ACC112 (cell line): ENCODE measurements around the gene XPO4.
"Not testable (repeated sequence)": the region's sequence is repeated elsewhere in the genome, so short reads cannot be mapped to it uniquely, and the experiment has no call there.

Experiments used
- H2AFZ ChIP-seq: fragments of 200-600 bp; sonication (generic); one replicate; pipeline ENCODE4 v1.6.0; 2017; ENCODE audit warnings: antibody characterized with exemption, low read length; ENCODE audit not compliant: unreplicated experiment
- H3K27ac ChIP-seq: fragments of 200-600 bp; sonication (generic); 2 replicates; pipeline ENCODE4 v1.5.1; 2014; ENCODE audit warnings: low read depth, mild to moderate bottlenecking, antibody characterized with exemption, low read length, moderate library complexity
- H3K27me3 ChIP-seq: fragments of 200-600 bp; sonication (generic); 2 replicates; pipeline ENCODE4 v1.6.1; 2014; ENCODE audit warnings: mild to moderate bottlenecking, antibody characterized with exemption, low read length, moderate library complexity, mixed read lengths; ENCODE audit not compliant: insufficient read depth
- H3K36me3 ChIP-seq: fragments of 200-600 bp; sonication (generic); 2 replicates; pipeline ENCODE4 v1.6.1; 2016; ENCODE audit warnings: mild to moderate bottlenecking, antibody characterized with exemption, low read length, moderate library complexity, mixed read lengths; ENCODE audit not compliant: insufficient read depth
- H3K4me1 ChIP-seq: fragments of 200-600 bp; sonication (generic); one replicate; pipeline ENCODE4 v1.6.1; 2016; ENCODE audit warnings: low read length, mixed read lengths; ENCODE audit not compliant: insufficient read depth, unreplicated experiment, control insufficient read depth
- H3K4me3 ChIP-seq: fragments of 200-600 bp; sonication (generic); 2 replicates; pipeline ENCODE4 v1.5.1; 2014; ENCODE audit warnings: mild to moderate bottlenecking, low read depth, low read length
- H3K79me2 ChIP-seq: fragments of 200-600 bp; sonication (generic); one replicate; pipeline ENCODE4 v1.6.0; 2016; ENCODE audit warnings: low read length; ENCODE audit not compliant: control insufficient read depth, unreplicated experiment, insufficient read depth

XPO4 gene

DNA sequence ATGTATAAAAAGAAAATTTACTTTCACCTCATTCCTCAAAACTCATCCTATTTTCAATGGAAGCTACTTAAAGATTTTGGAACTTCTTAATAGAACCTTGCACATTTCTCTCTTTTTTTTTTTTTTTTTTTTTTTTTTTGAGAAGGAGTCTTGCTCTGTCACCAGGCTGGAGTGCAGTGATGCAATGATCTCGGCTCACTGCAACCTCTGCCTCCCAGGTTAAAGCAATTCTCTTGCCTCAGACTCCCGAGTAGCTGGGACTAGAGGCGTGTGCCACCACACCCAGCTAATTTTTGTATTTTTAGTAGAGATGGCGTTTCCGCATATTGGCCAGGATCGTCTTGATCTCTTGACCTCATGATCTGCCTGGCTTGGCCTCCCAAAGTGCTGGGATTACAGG, 40.9 kb downstream of the XPO4 start:
- H3K79me2 ChIP-seq = peaks cover 18% of the 10 kb centered on the region
- H3K27me3 ChIP-seq = not testable (repeated sequence)

DNA sequence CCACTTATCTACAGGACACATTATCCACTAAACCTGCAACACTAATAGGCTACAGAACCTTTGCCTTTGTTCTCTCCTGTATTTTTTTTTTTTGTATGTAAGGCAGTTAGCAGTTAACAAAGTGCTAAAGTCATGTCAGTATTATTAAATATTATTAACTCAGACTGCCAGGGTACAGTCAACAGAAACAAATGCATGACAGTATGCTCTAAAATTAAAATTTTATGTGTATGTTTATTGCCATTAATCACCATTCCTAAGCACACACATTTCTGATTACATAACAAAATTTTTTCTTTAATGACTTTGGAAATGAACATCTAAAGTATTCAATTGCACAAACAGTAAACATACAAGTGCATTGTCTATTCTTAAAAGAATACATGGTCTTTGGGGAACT, 41.7 kb downstream of the XPO4 start:
- Histone ChIP-seq H3K36me3 (peaks cover 2% of the 10 kb centered on the region; the same call in 1 of the 2 replicates), H3K27me3 (no peaks in the 10 kb centered on the region), H2AFZ (no peak overlapping the region), H3K79me2 (peaks cover 12% of the 10 kb centered on the region), H3K4me1 (peaks cover 4% of the 10 kb centered on the region), H3K27ac (no peak overlapping the region), H3K4me3 (no peak overlapping the region)

More for the DNA sequence above, 40.9 kb downstream of the XPO4 start:
- H3K27ac ChIP-seq, H2AFZ ChIP-seq, H3K4me3 ChIP-seq, H3K4me1 ChIP-seq, H3K36me3 ChIP-seq: not testable (repeated sequence)

DNA sequence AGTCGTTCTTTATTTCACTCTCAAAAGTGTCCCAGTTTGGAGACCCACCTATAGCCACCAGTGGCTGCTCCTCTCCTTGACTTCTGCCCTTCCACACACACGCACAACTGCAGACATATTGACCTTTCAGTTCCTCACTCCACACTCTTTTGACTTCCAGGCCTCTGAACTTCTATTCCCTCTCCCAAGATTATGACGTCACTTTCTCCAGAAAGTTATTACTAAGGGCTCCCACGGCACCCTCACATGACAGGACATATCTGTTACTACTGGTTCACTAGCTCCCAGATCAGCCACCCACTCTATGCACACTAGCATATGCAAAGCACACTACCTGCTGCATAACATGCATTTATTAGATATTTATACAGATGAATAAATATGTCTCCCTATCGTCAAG, 45.9 kb downstream of the XPO4 start:
- H3K4me3 ChIP-seq = no peak overlapping the region

DNA sequence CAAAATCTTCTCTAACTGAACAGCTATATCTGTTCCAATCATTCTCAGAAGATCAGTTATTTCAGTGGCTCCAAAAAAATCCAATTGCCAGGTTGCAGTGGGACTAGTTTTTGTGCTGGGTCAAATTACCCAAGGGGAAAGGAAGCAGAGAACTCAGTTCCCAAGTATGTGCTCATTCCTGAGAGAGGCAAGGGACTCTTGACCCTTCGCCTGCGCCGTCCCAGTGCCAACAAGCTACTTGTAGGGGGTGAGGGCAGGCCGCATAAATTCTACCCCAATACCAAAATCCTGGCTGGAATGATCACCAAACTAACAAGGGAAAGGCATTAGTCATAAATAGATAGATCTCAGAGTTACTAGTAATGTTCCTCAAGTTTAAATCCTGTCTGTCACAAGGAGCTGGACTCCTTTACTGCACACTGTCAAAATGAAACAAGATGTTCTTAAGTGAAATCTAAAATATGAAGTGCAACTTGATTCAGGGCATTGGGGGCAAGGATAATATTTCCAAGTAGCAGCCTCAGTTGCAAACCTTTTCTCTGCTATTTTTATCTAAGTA, 50.6 kb downstream of the XPO4 start:
- no peaks in the 10 kb centered on the region for H3K79me2 ChIP-seq
- no peak overlapping the region for H2AFZ ChIP-seq
- peaks cover 4% of the 10 kb centered on the region for H3K4me1 ChIP-seq
- H3K36me3 ChIP-seq = peaks cover 4% of the 10 kb centered on the region; the same call in 1 of the 2 replicates
- no peak overlapping the region for H3K27ac ChIP-seq
- no peaks in the 10 kb centered on the region for H3K27me3 ChIP-seq
- H3K4me3 ChIP-seq = no peak overlapping the region

More for the DNA sequence above, 45.9 kb downstream of the XPO4 start:
- Histone ChIP-seq H3K27me3 (no peaks in the 10 kb centered on the region), H2AFZ (no peak overlapping the region), H3K27ac (no peak overlapping the region), H3K4me1 (no peaks in the 10 kb centered on the region), H3K79me2 (no peaks in the 10 kb centered on the region), H3K36me3 (peaks cover 4% of the 10 kb centered on the region; the same call in 1 of the 2 replicates)

DNA sequence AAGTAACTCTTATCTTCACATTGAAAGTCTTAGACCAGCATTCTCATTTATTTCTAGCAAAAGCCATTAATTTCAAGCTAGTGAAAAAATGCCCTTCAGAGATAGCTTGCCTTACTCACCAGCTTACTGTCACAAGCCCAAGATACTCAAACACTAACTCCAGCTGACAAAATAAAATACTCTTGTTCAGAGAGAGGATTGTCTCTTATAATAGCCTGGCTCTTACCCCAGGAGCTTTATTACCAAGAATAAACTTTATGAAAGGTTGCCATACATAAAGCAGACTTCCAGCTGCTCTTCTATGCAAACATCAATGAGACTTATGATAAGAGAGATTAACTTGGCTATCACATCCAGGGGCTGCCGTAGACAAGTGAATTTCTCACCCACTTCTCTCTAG, 53.6 kb downstream of the XPO4 start:
- Histone ChIP-seq H3K27me3 (no peaks in the 10 kb centered on the region), H3K79me2 (no peaks in the 10 kb centered on the region), H3K27ac (no peak overlapping the region), H3K4me1 (peaks cover 4% of the 10 kb centered on the region), H2AFZ (no peak overlapping the region), H3K36me3 (no peaks in the 10 kb centered on the region), H3K4me3 (no peak overlapping the region)

DNA sequence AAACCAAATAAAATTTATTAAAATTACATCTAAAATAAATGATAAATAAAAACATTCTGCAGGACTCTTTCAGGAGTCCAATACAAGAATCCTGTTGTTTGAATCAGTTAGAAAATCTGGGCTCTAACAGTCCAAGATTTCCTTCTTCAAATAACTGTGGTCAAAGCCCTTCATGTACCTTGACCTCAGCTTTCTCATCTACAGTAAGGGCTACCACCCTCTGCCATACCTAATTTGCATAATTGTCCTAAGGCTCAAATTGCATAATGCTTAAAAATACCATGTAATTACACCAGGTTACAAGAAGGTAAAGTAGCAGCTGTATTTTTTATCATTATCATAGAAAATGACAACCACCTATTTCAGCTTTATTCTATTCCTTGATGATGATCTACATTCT, 54.3 kb downstream of the XPO4 start:
- H3K4me3 ChIP-seq = no peak overlapping the region
- H3K27me3 ChIP-seq = no peaks in the 10 kb centered on the region
- no peaks in the 10 kb centered on the region for H3K36me3 ChIP-seq
- no peak overlapping the region for H2AFZ ChIP-seq
- H3K4me1 ChIP-seq = peaks cover 4% of the 10 kb centered on the region
- H3K27ac ChIP-seq = no peak overlapping the region
- no peaks in the 10 kb centered on the region for H3K79me2 ChIP-seq

DNA sequence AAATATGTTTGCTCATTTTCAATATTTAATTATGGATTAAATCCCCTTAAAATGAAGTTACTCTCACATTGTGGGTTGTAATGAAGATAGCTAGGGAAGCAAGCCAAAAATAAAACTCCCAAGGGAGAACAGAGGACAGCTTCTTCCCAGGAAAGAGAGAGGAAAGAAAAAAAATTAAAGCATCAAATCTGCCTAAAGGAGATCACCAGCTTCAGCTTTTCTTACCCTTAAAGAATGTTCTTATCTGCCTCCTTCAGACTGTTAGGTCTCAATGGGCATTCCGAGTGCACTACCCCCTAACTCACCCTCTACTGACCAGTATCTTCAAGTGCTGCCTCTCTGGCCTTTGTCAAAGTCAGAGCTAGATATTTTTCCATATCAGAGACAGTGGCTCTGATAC, 55.2 kb downstream of the XPO4 start:
- H3K27ac ChIP-seq = no peak overlapping the region
- no peaks in the 10 kb centered on the region for H3K79me2 ChIP-seq
- no peaks in the 10 kb centered on the region for H3K27me3 ChIP-seq
- H3K36me3 ChIP-seq = no peaks in the 10 kb centered on the region
- H2AFZ ChIP-seq = no peak overlapping the region
- H3K4me3 ChIP-seq = no peak overlapping the region
- peaks cover 4% of the 10 kb centered on the region for H3K4me1 ChIP-seq

DNA sequence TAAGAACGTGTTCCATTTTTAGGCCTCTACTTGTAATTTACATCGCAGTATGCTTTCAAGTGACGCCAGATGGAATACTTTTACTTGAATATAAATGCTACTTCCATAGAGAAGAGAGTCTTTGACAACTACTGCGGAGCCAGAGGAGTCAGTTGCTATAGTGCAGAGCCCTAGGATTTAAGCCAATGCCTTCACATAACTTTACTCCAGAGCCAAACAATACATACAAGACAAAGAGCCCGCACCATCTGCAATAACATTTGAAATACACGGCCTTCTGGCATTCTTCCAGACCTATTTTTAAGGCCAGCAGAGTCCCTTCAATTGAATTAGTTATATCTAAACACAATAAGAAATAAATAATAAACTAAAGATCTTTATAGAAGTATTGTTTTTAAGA, 59.4 kb downstream of the XPO4 start:
- H3K36me3 ChIP-seq = no peaks in the 10 kb centered on the region
- peaks cover 4% of the 10 kb centered on the region for H3K4me1 ChIP-seq
- H3K79me2 ChIP-seq = no peaks in the 10 kb centered on the region
- H3K27me3 ChIP-seq = no peaks in the 10 kb centered on the region
- H2AFZ ChIP-seq = no peak overlapping the region
- no peak overlapping the region for H3K4me3 ChIP-seq
- H3K27ac ChIP-seq = no peak overlapping the region

DNA sequence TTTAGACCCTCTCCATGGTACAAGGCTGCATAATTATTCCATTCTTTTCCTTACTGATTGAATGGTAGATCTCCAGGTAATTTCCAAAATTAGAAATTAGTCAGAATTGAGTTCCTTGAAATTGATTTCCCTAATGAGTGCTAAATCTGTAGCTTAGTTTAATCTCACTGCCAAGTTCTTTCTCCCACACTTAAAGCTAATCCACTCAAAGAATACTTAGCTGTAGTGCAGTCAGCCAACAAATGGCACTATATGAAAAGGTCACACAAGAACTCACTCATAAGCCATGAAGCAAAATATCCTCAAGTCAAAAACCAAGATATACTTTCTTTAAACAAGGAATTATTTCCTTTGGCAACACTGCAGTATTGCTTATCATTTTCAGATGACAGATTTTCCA, 62.0 kb downstream of the XPO4 start:
- Histone ChIP-seq H3K4me3 (no peak overlapping the region), H3K27me3 (no peaks in the 10 kb centered on the region), H3K79me2 (no peaks in the 10 kb centered on the region), H3K36me3 (no peaks in the 10 kb centered on the region), H3K4me1 (no peaks in the 10 kb centered on the region), H3K27ac (no peak overlapping the region), H2AFZ (no peak overlapping the region)

DNA sequence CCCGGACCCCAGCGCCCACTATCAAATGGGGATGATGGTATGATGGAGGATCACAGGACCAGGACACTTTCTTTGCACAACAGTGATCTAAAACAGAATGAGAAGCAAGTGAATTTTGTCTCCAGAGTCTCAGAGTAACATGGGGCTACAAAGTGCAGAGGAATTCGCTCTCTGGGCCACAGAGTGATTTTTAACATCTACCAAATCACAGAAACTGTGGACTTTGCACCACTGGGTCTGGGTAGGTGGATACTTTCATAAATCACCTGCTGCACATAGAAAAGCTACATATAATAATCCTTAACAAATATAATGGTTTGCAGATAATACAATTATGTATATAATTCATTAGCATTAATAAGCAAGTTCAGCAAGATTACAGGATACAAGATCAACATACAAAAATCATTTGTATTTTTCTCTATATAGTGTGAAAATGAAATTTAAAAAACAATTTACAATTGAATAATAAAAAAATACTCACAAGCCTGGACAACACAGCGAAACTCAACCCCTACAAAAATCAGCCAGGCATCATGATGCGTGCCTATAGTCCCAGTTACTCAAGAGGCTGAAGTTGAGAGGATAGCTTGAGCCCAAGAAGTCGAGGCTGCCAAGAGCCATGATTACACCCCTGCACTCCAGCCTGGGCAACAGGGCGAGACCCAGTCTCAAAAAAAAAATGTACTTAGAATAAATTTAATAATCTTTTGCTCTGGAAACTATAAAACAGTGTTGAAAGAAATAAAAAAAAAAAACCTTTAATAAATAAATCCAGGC, 68.5 kb downstream of the XPO4 start:
- Histone ChIP-seq H2AFZ (no peak overlapping the region), H3K4me1 (no peaks in the 10 kb centered on the region), H3K79me2 (no peaks in the 10 kb centered on the region), H3K27ac (no peak overlapping the region), H3K4me3 (no peak overlapping the region), H3K36me3 (no peaks in the 10 kb centered on the region), H3K27me3 (no peaks in the 10 kb centered on the region)

DNA sequence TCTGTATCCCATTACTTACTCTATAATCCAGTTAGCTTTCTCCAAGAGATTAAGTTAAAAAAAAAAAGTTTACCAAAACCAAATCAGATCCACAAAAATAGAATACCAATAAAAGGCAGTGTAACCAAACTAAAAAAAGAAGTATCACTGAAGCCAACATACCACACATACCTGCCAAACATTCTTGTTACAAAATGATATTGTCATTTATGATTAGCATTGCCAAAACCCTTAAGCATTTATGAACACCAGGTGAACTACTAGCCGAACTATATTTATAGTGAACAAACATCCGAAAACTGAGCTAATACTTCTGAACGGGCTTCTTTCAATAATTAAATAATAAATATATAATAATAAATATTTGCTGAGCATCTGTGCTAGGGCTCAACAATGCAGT, 69.7 kb downstream of the XPO4 start:
- Histone ChIP-seq H3K79me2 (peaks cover 3% of the 10 kb centered on the region), H3K4me3 (no peak overlapping the region), H3K36me3 (no peaks in the 10 kb centered on the region), H3K27ac (no peak overlapping the region), H2AFZ (no peak overlapping the region), H3K27me3 (no peaks in the 10 kb centered on the region), H3K4me1 (peaks cover 4% of the 10 kb centered on the region)
